HUES64 (cell line): ENCODE measurements around the gene ORM2.
A peak's percentile ranks its signal among the peaks of the same experiment; 100 is the strongest.

ENCODE experiments used
- H3K27ac ChIP-seq: 2 replicates; pipeline ENCODE4 v1.7.0; 2013; ENCODE audit warnings: low read depth, low read length, inconsistent platforms
- H3K27me3 ChIP-seq: 2 replicates; pipeline ENCODE4 v1.6.1; 2013; ENCODE audit warnings: mild to moderate bottlenecking, low read length; ENCODE audit not compliant: insufficient read depth
- H3K36me3 ChIP-seq: 2 replicates; pipeline ENCODE4 v1.6.1; 2013; ENCODE audit warnings: mild to moderate bottlenecking, low read length; ENCODE audit not compliant: insufficient read depth
- H3K4me1 ChIP-seq: 2 replicates; pipeline ENCODE4 v1.6.1; 2013; ENCODE audit warnings: mild to moderate bottlenecking, low read length, moderate library complexity; ENCODE audit not compliant: insufficient read depth
- H3K4me3 ChIP-seq: 2 replicates; pipeline ENCODE4 v1.5.1; 2013; ENCODE audit warnings: mild to moderate bottlenecking, low read length, moderate library complexity
- H3K9ac ChIP-seq: 2 replicates; pipeline ENCODE4 v1.6.1; 2013; ENCODE audit warnings: mild to moderate bottlenecking, low read depth, low read length
- H3K9me3 ChIP-seq: 2 replicates; pipeline ENCODE4 v1.6.1; 2013; ENCODE audit warnings: low read depth, low read length; ENCODE audit not compliant: insufficient read depth
- WGBS: fragments of 150-250, 120-280 bp; methylation state at CpG from one replicate; pipeline ENCODE4 v1.1.7; 2013; ENCODE audit warnings: missing lambda C conversion rate; 5-methylcytosine and 5-hydroxymethylcytosine counted together

ORM2 gene

DNA sequence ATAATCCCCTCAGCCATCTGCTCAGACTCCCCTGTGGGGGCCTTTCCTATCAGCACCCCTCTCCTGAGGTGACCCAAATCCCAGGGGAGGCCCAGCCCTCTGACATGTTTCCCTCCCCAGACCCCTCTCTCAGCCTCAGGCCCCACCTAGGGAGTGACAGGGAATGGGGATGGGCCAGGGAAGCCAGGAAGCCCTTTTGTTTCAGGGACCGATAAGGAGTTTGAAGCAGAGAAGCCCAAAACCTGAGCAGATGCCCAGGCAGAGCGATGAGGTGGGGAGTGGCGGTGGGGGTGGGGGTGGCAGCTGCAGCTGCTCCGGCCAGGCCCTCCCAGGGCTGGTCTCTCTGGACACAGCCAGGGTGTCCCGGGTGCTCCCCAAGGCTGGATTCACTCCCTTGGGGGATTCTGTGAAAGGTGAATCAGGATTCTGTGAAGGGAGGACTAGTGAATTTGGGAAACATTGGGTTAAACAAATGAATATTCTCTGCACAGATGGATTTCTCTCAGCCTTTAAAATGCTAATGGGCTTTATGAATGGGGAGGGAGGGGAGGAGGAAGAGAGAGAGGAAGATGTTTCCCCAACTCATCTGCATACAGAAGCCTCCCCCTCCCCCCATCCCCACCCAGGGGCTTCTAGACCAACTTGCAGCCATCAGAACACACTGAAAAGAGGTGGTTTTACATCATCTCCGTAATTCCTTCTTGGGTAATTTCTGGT lies 40.7 kb downstream of the ORM2 start:
- whole genome bisulfite sequencing: 10% methylated on average over 6 of the region's 6 CpGs
- H3K9ac ChIP-seq: peak overlapping the region; percentile 45
- peaks cover 38% of the 10 kb centered on the region for H3K4me1 ChIP-seq
- peak overlapping the region; percentile 15 for H3K4me3 ChIP-seq
- H3K27me3 ChIP-seq: no peaks in the 10 kb centered on the region
- no peaks in the 10 kb centered on the region for H3K9me3 ChIP-seq
- peaks cover 20% of the 10 kb centered on the region for H3K36me3 ChIP-seq
- peak overlapping the region; percentile 93 for H3K27ac ChIP-seq

DNA sequence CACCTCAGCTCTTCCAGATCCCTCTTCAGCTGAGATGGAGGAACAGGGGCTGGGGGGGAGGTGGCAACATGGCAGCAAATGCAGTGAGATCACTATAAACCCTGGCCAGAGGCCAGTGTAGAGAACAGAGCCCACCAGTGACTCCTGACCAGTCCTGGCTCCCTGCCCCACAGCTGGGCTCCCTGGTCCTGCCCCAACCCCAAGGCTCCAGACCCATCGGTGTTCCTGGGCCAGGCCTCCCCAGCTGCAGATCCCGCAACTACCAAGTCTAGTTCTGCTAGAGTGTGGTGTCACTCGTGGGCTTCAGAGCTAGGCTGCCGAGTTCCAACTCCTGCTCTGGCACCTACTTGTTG lies 41.3 kb downstream of the ORM2 start:
- Histone ChIP-seq H3K4me1 (peaks cover 40% of the 10 kb centered on the region), H3K9me3 (no peaks in the 10 kb centered on the region), H3K36me3 (peaks cover 18% of the 10 kb centered on the region), H3K9ac (no peak overlapping the region), H3K27ac (peak overlapping the region; percentile 93), H3K27me3 (no peaks in the 10 kb centered on the region), H3K4me3 (0 out of 2 replicates have a peak overlapping the region, but pooled peaks have one; percentile 15)
- WGBS: 63% methylated on average over 4 of the region's 4 CpGs

DNA sequence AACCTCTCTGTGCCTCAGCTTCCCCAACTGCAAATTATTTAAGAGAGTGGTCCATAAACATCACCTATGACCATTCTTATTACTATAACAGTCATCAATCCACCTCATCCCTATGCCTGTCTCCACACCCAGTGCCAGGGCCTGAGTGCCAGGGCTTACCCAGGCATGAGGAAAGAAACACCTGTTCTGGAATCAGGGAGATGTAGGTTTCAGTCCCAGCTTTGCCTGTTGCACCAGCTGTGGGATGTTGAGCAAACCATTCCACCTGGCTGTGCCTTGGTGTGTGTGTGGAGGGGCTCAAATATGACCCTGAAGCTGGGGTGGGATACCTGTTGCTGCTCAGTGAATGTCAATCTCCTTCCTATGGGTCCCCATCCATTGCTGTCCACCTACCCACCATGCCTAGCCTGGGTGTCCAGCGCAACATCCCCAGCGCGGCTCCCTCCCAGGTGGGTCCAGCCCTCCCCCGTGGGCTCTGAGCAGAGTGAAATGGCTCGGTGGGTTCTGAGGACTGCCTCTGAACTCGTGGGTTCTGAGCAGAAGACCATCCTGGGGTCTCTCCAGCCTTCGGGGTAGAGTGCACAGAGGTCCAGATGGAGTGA lies 41.8 kb downstream of the ORM2 start:
- WGBS: 90% methylated on average over 7 of the region's 7 CpGs
- H3K36me3 ChIP-seq: peaks cover 19% of the 10 kb centered on the region
- peaks cover 40% of the 10 kb centered on the region for H3K4me1 ChIP-seq
- H3K27me3 ChIP-seq: no peaks in the 10 kb centered on the region
- no peak overlapping the region for H3K4me3 ChIP-seq
- H3K9me3 ChIP-seq: no peaks in the 10 kb centered on the region
- H3K9ac ChIP-seq: no peak overlapping the region
- H3K27ac ChIP-seq: peak overlapping the region; percentile 93; the same call in 1 of the 2 replicates

DNA sequence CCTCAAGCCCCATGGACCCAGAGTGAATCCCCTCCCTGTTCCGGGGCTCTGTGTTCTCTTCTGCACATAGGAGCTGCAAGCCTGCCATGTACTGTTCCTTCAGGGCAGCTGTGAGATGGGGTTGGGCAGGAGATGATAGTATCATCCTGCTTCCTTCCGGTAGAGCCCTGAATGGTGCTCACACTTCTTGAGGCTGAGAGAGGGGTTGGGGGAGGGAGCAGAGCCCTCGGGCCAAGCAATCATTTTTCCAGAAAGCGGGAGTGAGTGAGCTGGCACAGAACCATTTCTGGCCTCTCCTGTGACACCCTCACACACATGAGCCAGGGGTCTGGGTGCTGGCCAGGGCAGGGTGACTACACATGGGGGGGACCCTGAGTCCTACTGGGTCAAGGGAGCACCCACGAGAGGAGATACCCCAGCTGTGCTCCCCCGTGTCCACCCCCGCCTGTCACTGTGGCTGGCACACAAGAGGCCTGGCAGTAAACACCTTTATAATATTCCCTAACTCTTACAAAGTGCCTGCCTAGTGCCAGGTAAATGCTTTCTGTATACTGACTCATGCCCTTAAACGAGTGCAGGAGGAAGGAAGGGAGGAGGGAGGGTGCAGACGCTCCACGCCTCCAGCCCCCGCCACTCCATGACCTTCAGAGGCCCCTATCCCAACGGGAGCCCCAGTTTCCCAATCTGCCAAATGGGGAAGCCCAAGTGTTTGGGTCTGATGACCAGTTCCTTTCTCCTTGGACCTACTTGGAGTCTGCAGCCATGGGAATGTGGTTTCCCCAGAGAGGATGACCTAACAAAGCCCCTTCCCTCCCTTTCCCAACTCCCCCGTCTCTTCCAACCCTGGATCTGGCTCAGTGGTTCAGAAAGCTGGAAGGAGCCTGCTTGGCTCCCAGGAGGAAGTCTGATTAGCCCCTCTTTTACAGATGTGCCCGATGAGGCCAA lies 42.6 kb downstream of the ORM2 start:
- Histone ChIP-seq H3K9me3 (no peaks in the 10 kb centered on the region), H3K27ac (no peak overlapping the region), H3K4me1 (peaks cover 40% of the 10 kb centered on the region), H3K9ac (no peak overlapping the region), H3K27me3 (no peaks in the 10 kb centered on the region), H3K36me3 (peaks cover 23% of the 10 kb centered on the region), H3K4me3 (no peak overlapping the region)
- WGBS: 72% methylated on average over 14 of the region's 14 CpGs

DNA sequence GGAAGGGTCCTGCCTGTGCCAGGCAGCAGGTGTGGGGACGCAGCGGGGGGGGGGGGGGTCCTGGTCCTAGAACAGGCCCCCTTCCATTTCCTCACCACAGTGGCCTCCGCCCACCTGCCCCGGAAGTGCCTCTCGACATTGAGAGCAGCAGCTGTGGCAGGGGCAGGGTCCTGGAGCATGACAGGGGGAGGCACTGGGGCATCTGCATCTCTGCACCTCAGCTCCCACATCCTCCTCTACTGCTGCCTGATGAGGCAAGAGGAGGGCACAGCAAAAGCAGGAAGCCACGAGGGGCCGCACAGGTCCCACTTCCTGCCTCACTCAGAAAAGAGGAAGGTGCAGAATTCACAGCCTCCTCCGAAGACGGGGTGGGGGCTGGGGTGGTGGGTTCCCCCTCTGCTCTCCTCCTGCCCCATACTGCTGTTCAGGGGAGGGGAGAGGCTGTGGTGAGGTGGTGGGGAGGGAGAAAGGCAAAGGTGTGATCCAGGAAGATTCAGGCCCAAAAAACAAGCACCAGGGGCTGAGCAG lies 43.3 kb downstream of the ORM2 start:
- no peak overlapping the region for H3K4me3 ChIP-seq
- H3K36me3 ChIP-seq: peaks cover 15% of the 10 kb centered on the region
- no peak overlapping the region for H3K27ac ChIP-seq
- 82% methylated on average over 7 of the region's 9 CpGs for WGBS
- H3K9me3 ChIP-seq: no peaks in the 10 kb centered on the region
- H3K4me1 ChIP-seq: peaks cover 40% of the 10 kb centered on the region
- H3K9ac ChIP-seq: no peak overlapping the region
- H3K27me3 ChIP-seq: no peaks in the 10 kb centered on the region

DNA sequence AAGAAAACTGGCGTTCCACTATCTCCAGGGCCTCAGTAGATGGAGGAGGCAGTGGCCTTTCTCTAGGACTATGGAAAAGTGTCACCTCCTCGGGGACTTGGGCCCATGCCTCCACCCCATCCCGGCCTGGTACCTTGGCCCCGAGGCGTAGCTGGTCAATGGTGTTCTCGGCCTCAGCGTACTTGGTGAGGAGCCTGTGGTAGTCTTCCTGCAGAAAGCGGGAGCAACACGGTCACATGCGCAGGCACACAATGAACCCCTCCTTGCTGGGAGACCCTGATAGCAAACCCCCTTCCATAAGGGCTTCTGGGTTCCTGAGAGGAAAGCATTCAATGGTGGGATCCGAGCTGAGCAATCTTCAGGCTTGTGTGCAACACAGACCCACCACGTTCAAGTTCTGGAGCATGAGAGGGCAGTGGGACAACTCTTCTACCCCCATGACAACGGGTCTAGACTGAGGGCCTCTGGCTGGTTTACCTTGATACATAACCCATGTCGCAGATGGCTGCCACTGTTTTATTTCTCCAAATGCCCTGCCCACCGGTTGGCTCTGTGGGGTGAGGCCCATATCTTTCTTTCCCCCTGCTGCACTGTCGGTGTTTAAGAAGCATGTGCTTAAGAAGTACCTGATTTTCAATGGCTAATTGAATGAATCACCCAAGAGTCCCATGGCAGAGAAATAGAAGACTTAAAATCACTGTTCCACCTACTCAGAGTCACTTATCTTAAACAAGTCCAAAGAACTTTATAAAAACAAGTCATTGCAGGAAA lies 44.5 kb downstream of the ORM2 start:
- peaks cover 40% of the 10 kb centered on the region for H3K4me1 ChIP-seq

DNA sequence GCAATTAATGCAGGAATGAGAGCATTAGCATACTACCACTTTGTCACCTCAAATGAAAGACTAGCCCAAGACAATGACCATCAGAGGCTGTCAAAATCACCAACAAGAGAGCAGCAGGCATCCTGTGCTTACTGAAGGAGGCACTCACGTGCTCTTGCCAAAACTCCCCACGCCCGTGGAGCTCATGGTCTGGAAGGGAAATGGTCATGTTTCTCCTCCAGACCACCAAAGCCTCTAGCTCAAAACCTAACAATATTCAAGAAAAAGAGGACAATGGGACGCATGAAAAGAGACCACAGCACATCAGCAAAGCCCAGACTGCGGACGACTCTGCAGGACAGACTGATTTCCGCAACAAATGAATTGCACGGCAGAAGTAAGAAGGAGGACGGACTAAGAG lies 45.3 kb downstream of the ORM2 start:
- Histone ChIP-seq H3K4me1 (peaks cover 35% of the 10 kb centered on the region), H3K27ac (no peak overlapping the region), H3K9ac (0 out of 2 replicates have a peak overlapping the region, but pooled peaks have one; percentile 31)

More for the DNA sequence above, 44.5 kb downstream of the ORM2 start:
- WGBS: 96% methylated on average over 15 of the region's 16 CpGs
- H3K9me3 ChIP-seq: no peaks in the 10 kb centered on the region
- no peaks in the 10 kb centered on the region for H3K27me3 ChIP-seq
- no peak overlapping the region for H3K4me3 ChIP-seq
- no peak overlapping the region for H3K9ac ChIP-seq
- peaks cover 8% of the 10 kb centered on the region for H3K36me3 ChIP-seq
- no peak overlapping the region for H3K27ac ChIP-seq

DNA sequence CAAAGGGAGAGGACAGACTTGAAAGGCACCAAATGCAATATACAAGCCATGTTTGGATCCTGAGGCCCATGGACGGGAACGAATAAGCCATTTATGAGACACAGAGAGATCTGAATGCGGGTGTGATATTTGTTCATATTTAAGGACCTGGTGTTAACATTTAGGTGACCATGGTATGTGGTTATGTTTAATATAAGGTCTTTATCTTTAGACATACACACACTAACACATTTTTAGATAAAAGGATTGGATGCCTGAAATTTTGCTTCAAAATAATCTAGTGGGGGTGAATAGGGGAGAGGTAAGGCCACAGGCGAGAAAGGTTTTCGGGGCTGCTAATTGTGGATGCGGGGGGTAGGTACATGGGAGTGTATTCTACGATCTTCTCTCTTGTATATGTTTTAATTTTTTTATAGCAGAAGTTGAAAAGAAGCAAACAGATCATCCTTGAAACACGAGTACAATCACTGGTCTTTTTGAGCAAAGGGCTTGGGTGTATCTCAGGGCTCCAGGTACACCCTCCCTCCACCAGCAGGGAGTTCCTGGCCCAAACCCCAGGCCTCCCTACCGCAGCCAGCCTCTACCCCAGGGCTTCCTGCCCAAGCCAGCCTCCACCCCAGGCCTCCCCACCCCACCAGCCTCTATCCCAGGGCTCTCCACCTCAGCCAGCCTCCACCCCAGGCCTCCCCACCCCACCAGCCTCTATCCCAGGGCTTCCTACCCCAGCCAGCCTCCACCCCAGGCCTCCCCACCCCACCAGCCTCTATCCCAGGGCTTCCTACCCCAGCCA lies 45.9 kb downstream of the ORM2 start:
- peaks cover 13% of the 10 kb centered on the region for H3K36me3 ChIP-seq

More for the DNA sequence above, 45.3 kb downstream of the ORM2 start:
- H3K9me3 ChIP-seq: no peaks in the 10 kb centered on the region
- WGBS: 53% methylated on average over 9 of the region's 9 CpGs
- no peak overlapping the region for H3K4me3 ChIP-seq
- no peaks in the 10 kb centered on the region for H3K27me3 ChIP-seq
- H3K36me3 ChIP-seq: peaks cover 8% of the 10 kb centered on the region

DNA sequence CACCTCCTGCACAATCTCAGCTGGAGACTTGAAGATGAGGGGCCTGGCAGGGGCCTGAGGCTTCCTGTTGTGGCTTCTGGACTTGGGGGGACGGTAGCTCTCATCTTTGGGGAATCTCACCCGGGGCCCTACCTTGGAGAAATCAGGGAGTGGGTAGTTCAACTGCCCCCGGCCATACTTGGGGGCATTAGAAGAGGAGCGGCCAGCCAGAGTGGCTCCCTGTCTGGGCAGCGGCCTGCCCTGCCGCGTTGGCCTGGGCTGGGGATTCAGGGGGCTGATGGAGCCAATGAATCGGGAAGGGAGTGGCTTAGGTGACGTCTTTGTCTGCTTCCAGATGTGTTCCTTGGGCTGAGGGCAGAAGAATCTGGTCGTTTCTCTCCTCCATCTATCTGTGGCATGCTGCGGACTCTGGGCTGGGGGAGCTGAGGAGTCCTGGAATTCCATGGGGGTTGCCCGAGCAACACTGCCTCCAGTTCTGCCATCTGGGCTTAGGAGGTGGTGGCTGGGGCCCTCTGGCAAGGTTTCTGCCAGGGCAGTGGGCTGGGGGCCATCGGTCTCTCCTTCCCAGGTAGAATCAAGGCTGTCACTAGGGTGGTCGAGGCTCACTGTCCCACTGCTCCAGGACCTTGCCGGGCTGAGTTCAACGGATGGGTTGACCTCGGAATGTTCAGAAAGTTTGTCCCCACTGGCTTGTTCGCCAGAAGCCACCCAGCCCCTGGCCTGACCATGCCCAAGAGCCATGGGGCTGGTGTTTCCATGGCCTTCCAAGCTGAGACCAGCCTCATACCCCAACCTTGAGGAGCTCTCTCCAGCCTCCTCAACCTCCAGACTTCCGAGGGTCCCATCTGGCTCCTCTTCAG lies 47.1 kb downstream of the ORM2 start:
- WGBS: 96% methylated on average over 19 of the region's 19 CpGs
- H3K4me3 ChIP-seq: no peak overlapping the region
- no peaks in the 10 kb centered on the region for H3K9me3 ChIP-seq
- H3K36me3 ChIP-seq: peaks cover 13% of the 10 kb centered on the region
- no peak overlapping the region for H3K27ac ChIP-seq
- no peaks in the 10 kb centered on the region for H3K27me3 ChIP-seq
- H3K4me1 ChIP-seq: peaks cover 21% of the 10 kb centered on the region
- no peak overlapping the region for H3K9ac ChIP-seq

More for the DNA sequence above, 45.9 kb downstream of the ORM2 start:
- Histone ChIP-seq H3K9me3 (no peaks in the 10 kb centered on the region), H3K4me1 (peaks cover 32% of the 10 kb centered on the region), H3K9ac (0 out of 2 replicates have a peak overlapping the region, but pooled peaks have one; percentile 31), H3K27me3 (no peaks in the 10 kb centered on the region), H3K27ac (no peak overlapping the region), H3K4me3 (no peak overlapping the region)
- WGBS: 93% methylated on average over 9 of the region's 9 CpGs
